Breast epithelium (tissue), 3 donors: Measurements from ENCODE around the gene S100Z.
"Not testable (repeated sequence)": the region's sequence is repeated elsewhere in the genome, so short reads cannot be mapped to it uniquely, and the experiment has no call there.

Experiments
- POLR2A ChIP-seq: fragments of 450-650 bp; IDR thresholded peaks from one replicate; pipeline ENCODE4 v1.6.1; 2016; ENCODE audit warnings: antibody characterized with exemption, mild to moderate bottlenecking, moderate library complexity
- POLR2AphosphoS5 ChIP-seq, 3 donors: sonication (generic); formaldehyde crosslinking; IDR thresholded peaks; one replicate each; pipeline ENCODE4 v1.6.1; 2017; ENCODE audit warnings: antibody characterized with exemption in 3 of 3
- TF ChIP-seq, protein P1 (sequence below), 3 donors: fragments of 450-650 bp; IDR thresholded peaks; one replicate each; pipeline ENCODE4 v1.5.1; 2016 to 2017; ENCODE audit warnings: antibody characterized with exemption in 3 of 3, mild to moderate bottlenecking in 3 of 3, moderate library complexity in 3 of 3

- TF ChIP-seq, protein P1, sequence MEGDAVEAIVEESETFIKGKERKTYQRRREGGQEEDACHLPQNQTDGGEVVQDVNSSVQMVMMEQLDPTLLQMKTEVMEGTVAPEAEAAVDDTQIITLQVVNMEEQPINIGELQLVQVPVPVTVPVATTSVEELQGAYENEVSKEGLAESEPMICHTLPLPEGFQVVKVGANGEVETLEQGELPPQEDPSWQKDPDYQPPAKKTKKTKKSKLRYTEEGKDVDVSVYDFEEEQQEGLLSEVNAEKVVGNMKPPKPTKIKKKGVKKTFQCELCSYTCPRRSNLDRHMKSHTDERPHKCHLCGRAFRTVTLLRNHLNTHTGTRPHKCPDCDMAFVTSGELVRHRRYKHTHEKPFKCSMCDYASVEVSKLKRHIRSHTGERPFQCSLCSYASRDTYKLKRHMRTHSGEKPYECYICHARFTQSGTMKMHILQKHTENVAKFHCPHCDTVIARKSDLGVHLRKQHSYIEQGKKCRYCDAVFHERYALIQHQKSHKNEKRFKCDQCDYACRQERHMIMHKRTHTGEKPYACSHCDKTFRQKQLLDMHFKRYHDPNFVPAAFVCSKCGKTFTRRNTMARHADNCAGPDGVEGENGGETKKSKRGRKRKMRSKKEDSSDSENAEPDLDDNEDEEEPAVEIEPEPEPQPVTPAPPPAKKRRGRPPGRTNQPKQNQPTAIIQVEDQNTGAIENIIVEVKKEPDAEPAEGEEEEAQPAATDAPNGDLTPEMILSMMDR (IDR thresholded peaks at IDR 0.05) = not testable (repeated sequence)
- TF ChIP-seq POLR2AphosphoS5 (IDR thresholded peaks at IDR 0.05); POLR2A: not testable (repeated sequence)
These were observed 3.9 kb downstream of the S100Z start for GRCh38 chr5:76853741-76854140.
